A549 (cell line): Measurements from ENCODE around the gene NELFCD.

ENCODE experiments used
- BHLHE40 ChIP-seq: IDR thresholded peaks from 2 replicates; pipeline ENCODE4 v1.6.1; 2012; ENCODE audit warnings: low read depth, low read length, inconsistent platforms
- CBX2 ChIP-seq: fragments of 200-600 bp; sonication (generic); IDR thresholded peaks from 2 replicates; pipeline ENCODE4 v1.6.1; 2016; ENCODE audit warnings: low read depth, mild to moderate bottlenecking, borderline replicate concordance
- CBX8 ChIP-seq: fragments of 200-600 bp; sonication (generic); IDR thresholded peaks from 2 replicates; pipeline ENCODE4 v1.6.1; 2016
- CTCF ChIP-seq: fragments of >200 bp; sonication (Bioruptor Twin); formaldehyde crosslinking; IDR thresholded peaks from 3 replicates; pipeline ENCODE4 v1.5.1; 2016
- E2F6 ChIP-seq: IDR thresholded peaks from 2 replicates; pipeline ENCODE4 v1.6.1; 2012; ENCODE audit warnings: low read depth, borderline replicate concordance
- EP300 ChIP-seq, 2 experiments: fragments of >200 bp; sonication (Bioruptor Twin); formaldehyde crosslinking; IDR thresholded peaks; 2 replicates in 1 of 2; 3 replicates in 1 of 2; pipeline ENCODE4 v1.6.1; 2016 to 2017
- JUN ChIP-seq, 2 experiments: fragments of >200 bp; sonication (Bioruptor Twin); formaldehyde crosslinking; IDR thresholded peaks; 2 replicates in 1 of 2; 3 replicates in 1 of 2; pipeline ENCODE4 v1.6.1; 2016 to 2017
- MAFK ChIP-seq: fragments of 450-650 bp; IDR thresholded peaks from 2 replicates; pipeline ENCODE4 v1.6.1; 2014; ENCODE audit not compliant: partially characterized antibody
- NR3C1 ChIP-seq: fragments of >200 bp; sonication (Bioruptor Twin); formaldehyde crosslinking; IDR thresholded peaks from 3 replicates; pipeline ENCODE4 v1.6.1; 2017
- POLR2A ChIP-seq: IDR thresholded peaks from 2 replicates; pipeline ENCODE4 v1.6.1; 2012; ENCODE audit warnings: mild to moderate bottlenecking, low read length
- REST ChIP-seq: fragments of 200-600 bp; sonication (generic); IDR thresholded peaks from 2 replicates; pipeline ENCODE4 v1.6.1; 2016; ENCODE audit warnings: antibody characterized with exemption, mild to moderate bottlenecking, moderate library complexity
- ZFP36 ChIP-seq: fragments of 450-650 bp; IDR thresholded peaks from 2 replicates; pipeline ENCODE4 v1.6.1; 2014; ENCODE audit warnings: borderline replicate concordance; ENCODE audit not compliant: partially characterized antibody

- TF ChIP-seq CTCF = no peak
- no peak for TF ChIP-seq EP300 (IDR thresholded peaks at IDR 0.05)
- no peak for TF ChIP-seq POLR2A
- no peak for TF ChIP-seq E2F6
- no peak for TF ChIP-seq NR3C1
- no peak for TF ChIP-seq MAFK
- TF ChIP-seq BHLHE40 = no peak
- no peak for TF ChIP-seq CBX2
- TF ChIP-seq CBX8 = no peak; the same call in 1 of the 2 replicates
- TF ChIP-seq ZFP36 = no peak
- no peak for TF ChIP-seq REST
- no peak for TF ChIP-seq JUN (IDR thresholded peaks at IDR 0.05)
Measured at GRCh38 chr20:58938541-58938940, 42.5 kb upstream of the NELFCD start.
